SJCRH30 (cell line): ENCODE results near the gene PILRB. TPM values are rescaled to one million over a fixed set of nuclear protein-coding genes. Genes with fewer than 3 reads are reported as not detected.

ENCODE experiments used
- DNase-seq, 2 experiments: peaks; one replicate each; pipeline ENCODE4 v3.0.0-alpha.2; 2015 to 2020
- H3K27ac ChIP-seq: fragments of 250-450 bp; sonication (Bioruptor Pico); 2 replicates; pipeline ENCODE4 v1.5.1; 2020; ENCODE audit warnings: mild to moderate bottlenecking, moderate library complexity
- H3K27me3 ChIP-seq: fragments of 250-450 bp; sonication (Bioruptor Pico); 2 replicates; pipeline ENCODE4 v1.5.1; 2020; ENCODE audit warnings: mild to moderate bottlenecking, moderate library complexity
- H3K36me3 ChIP-seq: fragments of 250-450 bp; sonication (Bioruptor Pico); 2 replicates; pipeline ENCODE4 v1.5.1; 2020; ENCODE audit warnings: mild to moderate bottlenecking, moderate library complexity
- H3K4me1 ChIP-seq: fragments of 250-450 bp; sonication (Bioruptor Pico); 2 replicates; pipeline ENCODE4 v1.5.1; 2020; ENCODE audit warnings: mild to moderate bottlenecking, moderate library complexity
- H3K4me3 ChIP-seq: fragments of 250-450 bp; sonication (Bioruptor Pico); 2 replicates; pipeline ENCODE4 v1.5.1; 2020; ENCODE audit warnings: mild to moderate bottlenecking, moderate library complexity
- H3K9me3 ChIP-seq: fragments of 250-450 bp; sonication (Bioruptor Pico); replicated peaks from 2 replicates; pipeline ENCODE4 v1.5.1; 2020; ENCODE audit warnings: mild to moderate bottlenecking, moderate library complexity
- total RNA-seq: library from RNA; depleted of rRNA; stranded (reverse); fragments of >200 nt; shearing (Covaris generic); gene quantifications from 2 replicates; pipeline ENCODE4 v1.2.3, GENCODE V29; 2014; rRNA removed

The PILRB gene
- total RNA-seq, 1 experiment from 2014 or later = 28.0 TPM

GRCh38 chr7:100400041-100400440 lies 42.1 kb downstream of the PILRB start:
- DNase-seq = no peak
- Histone ChIP-seq H3K4me3 (no peak overlapping the region), H3K4me1 (no peaks in the 10 kb centered on the region), H3K9me3 (no peaks in the 10 kb centered on the region), H3K27me3 (peaks cover 22% of the 10 kb centered on the region), H3K36me3 (no peaks in the 10 kb centered on the region), H3K27ac (no peak overlapping the region)

DNA sequence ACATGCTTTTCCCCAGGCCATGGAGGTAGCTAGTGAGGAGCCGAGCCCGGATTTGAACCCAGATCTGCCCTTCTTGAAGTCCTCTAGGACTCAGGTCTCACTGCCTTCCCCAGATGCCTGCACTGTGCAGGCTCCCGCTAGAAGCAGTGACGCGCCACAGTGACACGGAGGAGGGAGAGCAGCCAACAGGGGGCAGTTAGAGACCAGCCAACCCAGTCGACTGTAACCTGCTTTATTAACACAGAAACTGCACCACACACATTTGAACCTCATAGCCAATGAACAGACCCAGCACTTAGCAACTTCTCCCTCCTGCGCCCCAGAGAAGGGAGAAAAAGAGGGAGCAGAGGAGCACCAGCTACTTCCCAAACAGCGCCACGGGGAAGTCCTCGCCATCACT lies 42.7 kb downstream of the PILRB start:
- no peaks in the 10 kb centered on the region for H3K9me3 ChIP-seq
- peak; percentile 14 to 39 for DNase-seq
- no peak overlapping the region for H3K4me3 ChIP-seq
- H3K27me3 ChIP-seq = peaks cover 17% of the 10 kb centered on the region
- no peak overlapping the region for H3K27ac ChIP-seq
- H3K4me1 ChIP-seq = no peaks in the 10 kb centered on the region
- no peaks in the 10 kb centered on the region for H3K36me3 ChIP-seq

GRCh38 chr7:100401811-100402210 lies 43.9 kb downstream of the PILRB start:
- Histone ChIP-seq H3K27ac (no peak overlapping the region), H3K27me3 (peaks cover 13% of the 10 kb centered on the region), H3K4me3 (no peak overlapping the region), H3K36me3 (no peaks in the 10 kb centered on the region), H3K4me1 (no peaks in the 10 kb centered on the region), H3K9me3 (no peaks in the 10 kb centered on the region)
- DNase-seq = no peak

GRCh38 chr7:100402241-100402640 lies 44.3 kb downstream of the PILRB start:
- no peaks in the 10 kb centered on the region for H3K4me1 ChIP-seq
- no peak for DNase-seq

DNA sequence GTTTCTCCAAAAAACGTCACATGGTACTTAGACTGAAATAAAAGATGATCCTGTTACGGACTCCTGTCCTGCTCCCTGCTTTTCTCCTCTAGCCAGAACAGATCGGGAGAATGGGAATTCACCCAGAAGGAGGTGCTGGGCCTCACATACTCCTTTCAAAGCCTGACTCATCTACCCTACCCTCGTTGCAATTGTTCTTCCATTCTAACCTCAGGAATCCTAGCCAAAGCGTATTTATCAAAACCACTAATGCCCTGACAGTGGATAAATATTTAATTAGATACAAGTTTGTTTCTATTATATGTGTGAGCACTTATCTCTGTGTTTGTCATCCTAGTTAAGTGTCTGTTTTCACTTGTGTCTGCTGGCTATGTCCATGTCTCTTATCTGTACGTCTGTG lies 48.9 kb downstream of the PILRB start:
- Histone ChIP-seq H3K27ac (no peak overlapping the region), H3K36me3 (no peaks in the 10 kb centered on the region), H3K9me3 (no peaks in the 10 kb centered on the region), H3K4me1 (no peaks in the 10 kb centered on the region), H3K4me3 (no peak overlapping the region), H3K27me3 (peaks cover 3% of the 10 kb centered on the region; the same call in 1 of the 2 replicates)
- DNase-seq = no peak

More at GRCh38 chr7:100402241-100402640, 44.3 kb downstream of the PILRB start:
- Histone ChIP-seq H3K36me3 (no peaks in the 10 kb centered on the region), H3K27ac (no peak overlapping the region), H3K27me3 (peaks cover 13% of the 10 kb centered on the region), H3K4me3 (no peak overlapping the region), H3K9me3 (no peaks in the 10 kb centered on the region)

DNA sequence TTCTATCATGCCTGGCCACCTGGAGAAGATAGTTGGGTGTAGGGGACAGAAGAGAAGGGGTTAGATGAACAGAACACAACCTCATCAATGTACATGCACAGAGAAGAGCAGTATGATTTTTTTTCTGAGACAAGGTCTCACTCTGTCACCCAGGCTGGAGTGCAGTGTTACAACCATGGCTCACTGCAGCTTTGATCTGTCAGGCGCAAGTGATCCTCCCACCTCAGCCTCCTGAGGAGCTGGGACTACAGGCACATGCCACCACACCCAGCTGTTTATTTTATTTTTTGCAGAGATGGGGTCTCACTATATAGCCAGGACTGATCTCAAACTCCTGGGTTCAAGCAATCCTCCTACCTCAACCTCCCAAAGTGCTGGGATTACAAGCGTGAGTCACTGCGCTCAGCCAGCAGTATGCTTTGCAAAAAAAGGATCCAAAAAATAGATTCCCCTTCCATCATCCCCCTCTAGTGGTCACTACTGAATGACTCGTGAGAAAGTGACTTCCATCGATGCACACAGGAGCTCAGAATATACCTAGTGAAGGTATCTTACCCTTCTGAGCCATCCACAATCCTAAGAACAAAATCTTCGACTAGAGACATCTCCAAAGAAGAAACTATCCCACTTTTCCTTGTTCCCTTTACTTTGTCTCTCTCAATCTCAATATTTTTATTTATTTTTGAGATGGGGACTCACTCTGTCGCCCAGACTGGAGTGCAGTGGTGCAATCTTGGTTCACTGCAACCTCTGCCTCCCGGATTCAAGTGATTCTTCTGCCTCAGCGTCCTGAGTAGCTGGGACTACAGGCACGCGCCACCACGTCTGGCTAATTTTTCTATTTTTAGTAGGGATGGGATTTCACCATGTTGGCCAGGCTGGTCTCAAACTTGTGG lies 49.6 kb downstream of the PILRB start:
- H3K36me3 ChIP-seq = no peaks in the 10 kb centered on the region
- DNase-seq = peak; percentile 47 to 78
- H3K27me3 ChIP-seq = peaks cover 3% of the 10 kb centered on the region; the same call in 1 of the 2 replicates
- H3K4me1 ChIP-seq = no peaks in the 10 kb centered on the region
- H3K4me3 ChIP-seq = no peak overlapping the region
- H3K27ac ChIP-seq = no peak overlapping the region
- no peaks in the 10 kb centered on the region for H3K9me3 ChIP-seq

DNA sequence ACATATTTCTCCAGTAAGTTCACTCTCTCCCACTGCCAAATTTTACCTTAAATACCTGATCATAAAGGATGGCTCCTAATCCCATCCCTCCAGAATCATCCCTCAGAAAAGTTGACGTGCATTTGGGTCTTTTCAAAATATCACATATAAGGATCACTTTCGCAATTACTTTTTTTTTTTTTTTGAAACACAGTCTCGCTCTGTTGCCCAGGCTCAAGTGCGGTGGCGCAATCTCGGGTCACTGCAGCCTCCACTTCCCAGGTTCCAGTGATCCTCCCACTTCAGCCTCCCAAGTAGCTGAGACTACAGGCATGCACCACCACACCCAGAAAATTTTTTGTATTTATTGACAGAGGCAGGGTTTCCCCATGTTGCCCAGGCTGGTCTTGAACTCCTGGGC lies 53.2 kb downstream of the PILRB start:
- no peaks in the 10 kb centered on the region for H3K36me3 ChIP-seq
- H3K4me1 ChIP-seq = no peaks in the 10 kb centered on the region
- no peak overlapping the region for H3K4me3 ChIP-seq
- no peaks in the 10 kb centered on the region; the same call in 1 of the 2 replicates for H3K27me3 ChIP-seq
- no peak overlapping the region for H3K27ac ChIP-seq
- no peak for DNase-seq
- H3K9me3 ChIP-seq = no peaks in the 10 kb centered on the region

- H3K4me1 ChIP-seq = no peaks in the 10 kb centered on the region
- no peak for DNase-seq
- no peak overlapping the region for H3K27ac ChIP-seq
- H3K4me3 ChIP-seq = no peak overlapping the region
- H3K36me3 ChIP-seq = no peaks in the 10 kb centered on the region
- no peaks in the 10 kb centered on the region; the same call in 1 of the 2 replicates for H3K27me3 ChIP-seq
- H3K9me3 ChIP-seq = no peaks in the 10 kb centered on the region
Measured at GRCh38 chr7:100413346-100413745, 55.4 kb downstream of the PILRB start.

GRCh38 chr7:100413889-100414288 lies 56.0 kb downstream of the PILRB start:
- H3K4me1 ChIP-seq = no peaks in the 10 kb centered on the region
- H3K27ac ChIP-seq = no peak overlapping the region

GRCh38 chr7:100415448-100415847 lies 57.5 kb downstream of the PILRB start:
- no peaks in the 10 kb centered on the region for H3K4me1 ChIP-seq
- no peak for DNase-seq
- H3K4me3 ChIP-seq = no peak overlapping the region
- no peaks in the 10 kb centered on the region for H3K9me3 ChIP-seq
- no peaks in the 10 kb centered on the region for H3K36me3 ChIP-seq
- H3K27ac ChIP-seq = no peak overlapping the region
- no peaks in the 10 kb centered on the region; the same call in 1 of the 2 replicates for H3K27me3 ChIP-seq

More at GRCh38 chr7:100413889-100414288, 56.0 kb downstream of the PILRB start:
- Histone ChIP-seq H3K9me3 (no peaks in the 10 kb centered on the region), H3K4me3 (no peak overlapping the region), H3K27me3 (no peaks in the 10 kb centered on the region; the same call in 1 of the 2 replicates), H3K36me3 (no peaks in the 10 kb centered on the region)
- DNase-seq = no peak

Other genes starting within 250 kb of the PILRB start
- 42.2 and 47.8 TPM in 2 replicates for gene TAF6, start 238.8 kb upstream of the PILRB start, total RNA-seq
- gene CNPY4, start 238.5 kb upstream of the PILRB start, total RNA-seq = 13.2 and 13.7 TPM in 2 replicates
- gene MBLAC1, start 231.2 kb upstream of the PILRB start, total RNA-seq = 1.4 and 1.6 TPM in 2 replicates
- 65.4 and 84.6 TPM in 2 replicates for gene LAMTOR4, start 209.2 kb upstream of the PILRB start, total RNA-seq
- gene TRAPPC14, start 199.4 kb upstream of the PILRB start, total RNA-seq = 9.6 and 15.4 TPM in 2 replicates
- gene GAL3ST4, start 189.5 kb upstream of the PILRB start, total RNA-seq = 7.4 and 8.0 TPM in 2 replicates
- 16.7 and 17.2 TPM in 2 replicates for gene GPC2, start 180.7 kb upstream of the PILRB start, total RNA-seq
- 0.10 and 1.3 TPM in 2 replicates for gene STAG3, start 180.2 kb upstream of the PILRB start, total RNA-seq
- gene PVRIG, start 138.2 kb upstream of the PILRB start, total RNA-seq = not detected in 2 replicates
- 0.06 TPM in 1 of 2 replicates, not detected in the other for gene SPDYE3, start 50.4 kb upstream of the PILRB start, total RNA-seq
- gene PILRA, start 15.4 kb downstream of the PILRB start, total RNA-seq = 0.83 TPM in 1 of 2 replicates, not detected in the other
- 1.1 and 1.2 TPM in 2 replicates for gene ZCWPW1, start 70.6 kb downstream of the PILRB start, total RNA-seq
- 48.2 and 50.6 TPM in 2 replicates for gene MEPCE, start 71.7 kb downstream of the PILRB start, total RNA-seq
- 11.2 and 11.7 TPM in 2 replicates for gene PPP1R35, start 78.4 kb downstream of the PILRB start, total RNA-seq
- not detected in 2 replicates for gene SPACDR, start 106.1 kb downstream of the PILRB start, total RNA-seq
- gene TSC22D4, start 121.1 kb downstream of the PILRB start, total RNA-seq = 13.7 and 14.7 TPM in 2 replicates
- 0.49 and 0.56 TPM in 2 replicates for gene NYAP1, start 125.8 kb downstream of the PILRB start, total RNA-seq
- 7.2 and 9.0 TPM in 2 replicates for gene AGFG2, start 181.1 kb downstream of the PILRB start, total RNA-seq
- 0.30 and 1.2 TPM in 2 replicates for gene SAP25, start 215.8 kb downstream of the PILRB start, total RNA-seq
- gene LRCH4, start 228.0 kb downstream of the PILRB start, total RNA-seq = 19.8 and 33.2 TPM in 2 replicates
- gene FBXO24, start 228.2 kb downstream of the PILRB start, total RNA-seq = 0.10 TPM in 1 of 2 replicates, not detected in the other
- 41.2 and 43.4 TPM in 2 replicates for gene PCOLCE, start 244.2 kb downstream of the PILRB start, total RNA-seq